Astrocyte (in vitro differentiated cells and primary cell): Measurements from ENCODE around the gene KBTBD2. TPM values are rescaled to one million over a fixed set of nuclear protein-coding genes. Genes with fewer than 3 reads are reported as not detected.

Experiments used
- DNase-seq: peaks from one replicate; pipeline ENCODE4 v3.0.0-alpha.2; 2010; ENCODE audit warnings: low read depth
- FAIRE-seq: peaks from 2 replicates; lab custom pipeline; 2011; peaks lifted over from hg19 to GRCh38; lab: Jason Lieb, UNC
- H2AFZ ChIP-seq: 2 replicates; pipeline ENCODE4 v1.6.0; 2012; ENCODE audit warnings: low read depth, low read length, inconsistent platforms
- H3K27ac ChIP-seq: 2 replicates; pipeline ENCODE4 v1.5.1; 2011; ENCODE audit warnings: low read depth, low read length, inconsistent platforms
- H3K27me3 ChIP-seq: 2 replicates; pipeline ENCODE4 v1.6.0; 2011; ENCODE audit warnings: low read length, inconsistent platforms; ENCODE audit not compliant: insufficient read depth
- H3K36me3 ChIP-seq: 2 replicates; pipeline ENCODE4 v1.5.1; 2011; ENCODE audit warnings: low read length, inconsistent platforms; ENCODE audit not compliant: insufficient read depth
- H3K4me1 ChIP-seq: 2 replicates; pipeline ENCODE4 v1.5.1; 2011; ENCODE audit warnings: low read length, inconsistent platforms; ENCODE audit not compliant: insufficient read depth
- H3K4me2 ChIP-seq: 2 replicates; pipeline ENCODE4 v1.6.0; 2012; ENCODE audit warnings: low read length, inconsistent platforms
- H3K4me3 ChIP-seq: 2 replicates; pipeline ENCODE4 v1.5.1; 2011; ENCODE audit warnings: low read depth, mild to moderate bottlenecking, low read length, inconsistent platforms; ENCODE audit not compliant: insufficient read depth
- H3K79me2 ChIP-seq: 2 replicates; pipeline ENCODE4 v1.6.0; 2012; ENCODE audit warnings: mild to moderate bottlenecking, low read length, inconsistent platforms; ENCODE audit not compliant: insufficient read depth
- H3K9ac ChIP-seq: 2 replicates; pipeline ENCODE4 v1.6.0; 2012; ENCODE audit warnings: mild to moderate bottlenecking, low read length, inconsistent platforms
- H3K9me3 ChIP-seq: 2 replicates; pipeline ENCODE4 v1.5.1; 2012; ENCODE audit warnings: low read depth, mild to moderate bottlenecking, low read length, inconsistent platforms; ENCODE audit not compliant: insufficient read depth
- H4K20me1 ChIP-seq: 2 replicates; pipeline ENCODE4 v1.6.0; 2012; ENCODE audit warnings: low read length, inconsistent platforms; ENCODE audit not compliant: insufficient read depth
- H3K27ac Mint-ChIP-seq: one replicate; pipeline ENCODE4 v1.8.0; 2021; ENCODE audit warnings: mild to moderate bottlenecking, mixed read lengths; ENCODE audit not compliant: unreplicated experiment
- H3K27me3 Mint-ChIP-seq: one replicate; pipeline ENCODE4 v1.8.0; 2021; ENCODE audit warnings: low read depth, mixed read lengths; ENCODE audit not compliant: unreplicated experiment
- H3K36me3 Mint-ChIP-seq: one replicate; pipeline ENCODE4 v1.8.0; 2021; ENCODE audit warnings: low read depth, mixed read lengths; ENCODE audit not compliant: unreplicated experiment
- H3K4me1 Mint-ChIP-seq: one replicate; pipeline ENCODE4 v1.8.0; 2021; ENCODE audit warnings: low read depth, mixed read lengths; ENCODE audit not compliant: unreplicated experiment
- H3K4me3 Mint-ChIP-seq: one replicate; pipeline ENCODE4 v1.8.0; 2021; ENCODE audit warnings: mild to moderate bottlenecking, moderate library complexity, mixed read lengths; ENCODE audit not compliant: unreplicated experiment
- H3K9me3 Mint-ChIP-seq: one replicate; pipeline ENCODE4 v1.8.0; 2021; ENCODE audit warnings: mild to moderate bottlenecking, mixed read lengths; ENCODE audit not compliant: unreplicated experiment
- CTCF ChIP-seq: IDR thresholded peaks from 2 replicates; pipeline ENCODE4 v1.5.1; 2011; ENCODE audit warnings: low read depth, mild to moderate bottlenecking, inconsistent platforms, low read length, moderate library complexity; ENCODE audit not compliant: insufficient read depth
- EZH2 ChIP-seq: IDR thresholded peaks from 2 replicates; pipeline ENCODE4 v1.6.1; 2012; ENCODE audit warnings: mild to moderate bottlenecking, low read length, inconsistent platforms; ENCODE audit not compliant: insufficient read depth
- total RNA-seq: library from RNA; stranded (reverse); gene quantifications from 2 replicates; pipeline ENCODE4 v1.2.1, GENCODE V29; 2021

Gene KBTBD2
- total RNA-seq, 1 donor from 2014 or later = 26.9 TPM

- Histone ChIP-seq H3K36me3 (peaks cover 49% of the 10 kb centered on the region), H3K27ac (no peak overlapping the region), H4K20me1 (peaks cover 38% of the 10 kb centered on the region), H2AFZ (no peak overlapping the region), H3K4me2 (no peak overlapping the region), H3K4me1 (no peaks in the 10 kb centered on the region), H3K4me3 (no peak overlapping the region), H3K79me2 (peaks cover 44% of the 10 kb centered on the region), H3K27me3 (no peaks in the 10 kb centered on the region), H3K9ac (no peak overlapping the region), H3K9me3 (no peaks in the 10 kb centered on the region)
- DNase-seq (no peak), FAIRE-seq (no peak)
- TF ChIP-seq CTCF = no peak
- no peak for TF ChIP-seq EZH2
- no peak overlapping the region for H3K4me3 Mint-ChIP-seq
- no peak overlapping the region for H3K27ac Mint-ChIP-seq
- no peaks in the 10 kb centered on the region for H3K27me3 Mint-ChIP-seq
- H3K36me3 Mint-ChIP-seq = peaks cover 14% of the 10 kb centered on the region
- H3K4me1 Mint-ChIP-seq = no peaks in the 10 kb centered on the region
- H3K9me3 Mint-ChIP-seq = no peaks in the 10 kb centered on the region
These were observed 19.1 kb downstream of the KBTBD2 start for GRCh38 chr7:32872421-32872820.

DNA sequence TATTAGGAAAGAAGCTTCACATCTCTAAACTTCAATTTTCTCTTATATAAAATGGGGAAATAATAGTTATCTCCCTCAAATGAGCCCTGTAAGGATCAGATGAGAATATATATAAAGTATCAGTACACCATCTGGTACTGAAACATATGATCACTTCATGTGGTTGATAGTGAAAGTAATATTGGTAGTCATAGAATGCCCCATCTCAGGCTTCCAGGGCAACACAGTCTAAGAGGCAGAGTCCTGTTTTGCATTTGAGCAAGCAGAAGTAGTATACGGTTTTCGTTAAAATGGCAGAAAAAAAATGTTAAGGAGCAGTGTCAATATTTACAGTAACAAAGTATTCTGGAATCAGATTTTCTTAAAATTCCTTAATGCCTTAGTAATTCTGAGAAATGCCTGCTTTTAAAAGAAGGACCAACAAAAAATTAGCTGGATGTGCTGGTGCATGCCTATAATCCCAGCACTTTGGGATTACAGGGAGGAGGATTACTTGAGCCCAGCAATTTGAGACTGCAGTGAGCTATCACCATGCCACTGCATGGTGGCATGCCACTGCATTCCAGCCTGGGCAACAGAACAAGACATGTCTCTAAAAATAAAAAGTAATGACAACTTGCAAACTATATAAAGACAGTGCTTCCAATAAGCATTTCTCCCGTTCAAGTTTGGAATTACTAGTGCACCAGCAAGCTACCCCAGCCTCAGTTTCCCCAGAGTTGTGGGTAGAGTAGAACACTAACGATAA, 19.8 kb downstream of the KBTBD2 start:
- H3K36me3 ChIP-seq = peaks cover 49% of the 10 kb centered on the region
- Mint-ChIP-seq H3K9me3 (no peaks in the 10 kb centered on the region), H3K4me1 (no peaks in the 10 kb centered on the region), H3K27me3 (no peaks in the 10 kb centered on the region), H3K36me3 (peaks cover 14% of the 10 kb centered on the region), H3K27ac (no peak overlapping the region), H3K4me3 (no peak overlapping the region)
- H3K9ac ChIP-seq = no peak overlapping the region
- no peaks in the 10 kb centered on the region for H3K27me3 ChIP-seq
- H3K4me3 ChIP-seq = no peak overlapping the region
- DNase-seq = no peak
- peaks cover 38% of the 10 kb centered on the region for H4K20me1 ChIP-seq
- FAIRE-seq = no peak
- no peak for TF ChIP-seq CTCF
- TF ChIP-seq EZH2 = no peak
- peaks cover 38% of the 10 kb centered on the region for H3K79me2 ChIP-seq
- H2AFZ ChIP-seq = no peak overlapping the region
- H3K27ac ChIP-seq = no peak overlapping the region
- no peaks in the 10 kb centered on the region for H3K4me1 ChIP-seq
- no peak overlapping the region for H3K4me2 ChIP-seq
- no peaks in the 10 kb centered on the region for H3K9me3 ChIP-seq

GRCh38 chr7:32870298-32870697, 21.3 kb downstream of the KBTBD2 start:
- Histone ChIP-seq H3K79me2 (peaks cover 24% of the 10 kb centered on the region), H3K4me3 (no peak overlapping the region), H3K4me2 (no peak overlapping the region), H3K9me3 (no peaks in the 10 kb centered on the region), H2AFZ (no peak overlapping the region), H3K27ac (no peak overlapping the region), H3K9ac (no peak overlapping the region), H3K36me3 (peaks cover 46% of the 10 kb centered on the region), H4K20me1 (peaks cover 33% of the 10 kb centered on the region), H3K27me3 (no peaks in the 10 kb centered on the region), H3K4me1 (no peaks in the 10 kb centered on the region)
- Mint-ChIP-seq H3K36me3 (peaks cover 14% of the 10 kb centered on the region), H3K9me3 (no peaks in the 10 kb centered on the region), H3K27me3 (no peaks in the 10 kb centered on the region), H3K4me1 (no peaks in the 10 kb centered on the region), H3K4me3 (no peak overlapping the region), H3K27ac (peak overlapping the region; percentile 15)
- DNase-seq (no peak), FAIRE-seq (no peak)
- TF ChIP-seq CTCF (no peak), EZH2 (no peak)
